Small intestine (tissue), 7 donors: ENCODE measurements around the gene TP73. TPM values are rescaled to one million over a fixed set of nuclear protein-coding genes. Genes with fewer than 3 reads are reported as not detected.
A peak's percentile ranks its signal among the peaks of the same experiment; 100 is the strongest.

ENCODE experiments used
- DNase-seq, 2 donors: peaks; one replicate each; pipeline versions ENCODE4 v3.0.0 to v3.0.0-alpha.2; 2013
- FAIRE-seq: peaks from 2 replicates; lab custom pipeline; 2012; peaks lifted over from hg19 to GRCh38; lab: Jason Lieb, UNC
- H3K27ac ChIP-seq, 3 donors: one replicate each; pipeline ENCODE4 v1.5.1; 2013; ENCODE audit warnings: low read length in 2 of 3, mild to moderate bottlenecking in 2 of 3, control low read depth in 1 of 3, inconsistent platforms in 1 of 3, low read depth in 1 of 3, moderate library complexity in 1 of 3
- H3K27me3 ChIP-seq, 3 donors: one replicate each; pipeline ENCODE4 v1.6.1; 2013; ENCODE audit warnings: low read length in 3 of 3, inconsistent platforms in 1 of 3; ENCODE audit not compliant: control insufficient read depth in 3 of 3, insufficient read depth in 3 of 3
- H3K36me3 ChIP-seq, 3 donors: one replicate each; pipeline ENCODE4 v1.6.1; 2013; ENCODE audit warnings: low read length in 3 of 3, inconsistent platforms in 1 of 3, low read depth in 1 of 3, mild to moderate bottlenecking in 1 of 3, moderate library complexity in 1 of 3; ENCODE audit not compliant: control insufficient read depth in 3 of 3, insufficient read depth in 2 of 3
- H3K4me1 ChIP-seq, 3 donors: one replicate each; pipeline ENCODE4 v1.6.1; 2013; ENCODE audit warnings: low read length in 2 of 3, inconsistent platforms in 1 of 3, low read depth in 1 of 3, mild to moderate bottlenecking in 1 of 3, moderate library complexity in 1 of 3; ENCODE audit not compliant: control insufficient read depth in 3 of 3, insufficient read depth in 2 of 3
- H3K4me3 ChIP-seq, 3 donors: one replicate each; pipeline ENCODE4 v1.5.1; 2013; ENCODE audit warnings: low read length in 3 of 3, control low read depth in 1 of 3, inconsistent platforms in 1 of 3, low read depth in 1 of 3, mild to moderate bottlenecking in 1 of 3, moderate library complexity in 1 of 3
- H3K9me3 ChIP-seq, 2 donors: one replicate each; pipeline ENCODE4 v1.6.1; 2013; ENCODE audit warnings: low read depth in 1 of 2, low read length in 1 of 2; ENCODE audit not compliant: control insufficient read depth in 2 of 2, insufficient read depth in 1 of 2
- WGBS, 3 donors: extraction: QIAGEN DNeasy Blood & Tissue Kit; methylation state at CpG; one replicate each; pipeline ENCODE4 v1.1.7; 2013; 5-methylcytosine and 5-hydroxymethylcytosine counted together
- polyA plus RNA-seq, 4 donors: library from polyadenylated mRNA; stranded (reverse) in 3 of 4; unstranded in 1 of 4; fragments of 200-250 nt in 3 of 4; fragments of 120-200 nt in 1 of 4; gene quantifications; one replicate each; pipeline versions ENCODE4 v1.2.1 to v1.2.3, GENCODE V29; 2013
- donor health status: healthy with polysubstance abuse.
- donor health status: control.
- donor health status: control.
- donor health status: Bipolar disorder and iron deficiency.
- donor health status: healthy.

The TP73 gene
- polyA plus RNA-seq, 4 donors, result 0.15 to 0.59 TPM; not detected in 2

GRCh38 chr1:3652548-3653285 lies 401 bp downstream of the TP73 start:
- DNase-seq, result peak in 1 of 2 donors; percentile 39
- FAIRE-seq, result no peak
- Histone ChIP-seq H3K4me3 (peak overlapping the region in 1 of 3 donors; percentile 47), H3K27me3 (peaks cover 15 to 63% (median 25%) of the 10 kb centered on the region in 3 donors), H3K36me3 (no peaks in the 10 kb centered on the region), H3K4me1 (peaks cover 0 to 16% (median 3%) of the 10 kb centered on the region in 3 donors), H3K27ac (no peak overlapping the region), H3K9me3 (no peaks in the 10 kb centered on the region)
- WGBS, 3 donors, result 2 to 4% (median 3%) methylated on average over 49 to 68 of the region's 68 CpGs

GRCh38 chr1:3653286-3653618 lies 936 bp downstream of the TP73 start:
- peaks cover 15 to 66% (median 25%) of the 10 kb centered on the region in 3 donors for H3K27me3 ChIP-seq
- no peak for DNase-seq
- no peaks in the 10 kb centered on the region for H3K36me3 ChIP-seq
- H3K4me1 ChIP-seq, result peaks cover 0 to 16% (median 2%) of the 10 kb centered on the region in 3 donors
- no peak overlapping the region for H3K27ac ChIP-seq
- no peaks in the 10 kb centered on the region for H3K9me3 ChIP-seq
- FAIRE-seq, result no peak
- 11 to 26% (median 25%) methylated on average over 10 of the region's 10 CpGs for whole genome bisulfite sequencing, 3 donors
- H3K4me3 ChIP-seq, result peak overlapping the region in 1 of 3 donors; percentile 47

GRCh38 chr1:3654549-3655281 lies 2.4 kb downstream of the TP73 start:
- 45 to 82% (median 74%) methylated on average over 22 of the region's 22 CpGs for WGBS, 3 donors
- Histone ChIP-seq H3K9me3 (no peaks in the 10 kb centered on the region), H3K27me3 (peaks cover 15 to 66% (median 25%) of the 10 kb centered on the region in 3 donors), H3K4me3 (no peak overlapping the region), H3K27ac (no peak overlapping the region), H3K4me1 (peaks cover 0 to 12% (median 0%) of the 10 kb centered on the region in 3 donors), H3K36me3 (no peaks in the 10 kb centered on the region)
- no peak for FAIRE-seq
- DNase-seq, result no peak

- WGBS, 3 donors, result 62 to 79% (median 77%) methylated on average over 13 of the region's 13 CpGs
- DNase-seq, result no peak
Measured at GRCh38 chr1:3656450-3657095, 4.3 kb downstream of the TP73 start.

GRCh38 chr1:3657096-3657475 lies 4.8 kb downstream of the TP73 start:
- no peak for FAIRE-seq
- Histone ChIP-seq H3K4me3 (no peak overlapping the region), H3K27me3 (peaks cover 9 to 45% (median 14%) of the 10 kb centered on the region in 3 donors), H3K27ac (no peak overlapping the region), H3K9me3 (no peaks in the 10 kb centered on the region), H3K4me1 (peaks cover 0 to 5% (median 0%) of the 10 kb centered on the region in 3 donors), H3K36me3 (no peaks in the 10 kb centered on the region)
- 61 to 71% (median 64%) methylated on average over 6 of the region's 6 CpGs for WGBS, 3 donors
- no peak for DNase-seq

More at GRCh38 chr1:3656450-3657095, 4.3 kb downstream of the TP73 start:
- Histone ChIP-seq H3K36me3 (no peaks in the 10 kb centered on the region), H3K9me3 (no peaks in the 10 kb centered on the region), H3K4me1 (peaks cover 0 to 5% (median 0%) of the 10 kb centered on the region in 3 donors), H3K4me3 (no peak overlapping the region), H3K27me3 (peaks cover 14 to 49% (median 14%) of the 10 kb centered on the region in 3 donors), H3K27ac (no peak overlapping the region)
- FAIRE-seq, result no peak

- H3K36me3 ChIP-seq, result no peaks in the 10 kb centered on the region
- H3K27me3 ChIP-seq, result peaks cover 3 to 43% (median 14%) of the 10 kb centered on the region in 3 donors
- no peak overlapping the region for H3K27ac ChIP-seq
- 72 to 81% (median 79%) methylated on average over 26 of the region's 26 CpGs for WGBS, 3 donors
- no peak overlapping the region for H3K4me3 ChIP-seq
- no peak for DNase-seq
- FAIRE-seq, result no peak
- H3K4me1 ChIP-seq, result peaks cover 0 to 4% (median 0%) of the 10 kb centered on the region in 3 donors
- H3K9me3 ChIP-seq, result no peaks in the 10 kb centered on the region
Measured at GRCh38 chr1:3657578-3658230, 5.4 kb downstream of the TP73 start.

- H3K27me3 ChIP-seq, result peaks cover 3 to 38% (median 10%) of the 10 kb centered on the region in 3 donors
- WGBS, 3 donors, result 56 to 62% (median 60%) methylated on average over 14 of the region's 14 CpGs
- DNase-seq (no peak), FAIRE-seq (no peak)
- H3K27ac ChIP-seq, result no peak overlapping the region
- H3K9me3 ChIP-seq, result no peaks in the 10 kb centered on the region
- no peaks in the 10 kb centered on the region for H3K36me3 ChIP-seq
- no peaks in the 10 kb centered on the region for H3K4me1 ChIP-seq
- H3K4me3 ChIP-seq, result no peak overlapping the region
Measured at GRCh38 chr1:3658231-3658615, 5.9 kb downstream of the TP73 start.

GRCh38 chr1:3659093-3659492 lies 6.8 kb downstream of the TP73 start:
- no peaks in the 10 kb centered on the region for H3K36me3 ChIP-seq
- H3K4me1 ChIP-seq, result no peaks in the 10 kb centered on the region
- no peak for FAIRE-seq
- H3K4me3 ChIP-seq, result no peak overlapping the region
- no peak overlapping the region for H3K27ac ChIP-seq
- 73 to 91% (median 76%) methylated on average over 15 of the region's 15 CpGs for WGBS, 3 donors
- H3K9me3 ChIP-seq, result no peaks in the 10 kb centered on the region
- peaks cover 3 to 29% (median 6%) of the 10 kb centered on the region in 3 donors for H3K27me3 ChIP-seq
- no peak for DNase-seq
